ENCODE measurements around the gene CNGA1. TPM values are rescaled to one million over a fixed set of nuclear protein-coding genes. Genes with fewer than 3 reads are reported as not detected.
"Not testable (repeated sequence)": the region's sequence is repeated elsewhere in the genome, so short reads cannot be mapped to it uniquely, and the experiment has no call there.

Gene CNGA1
- total and polyA plus RNA-seq, 4 donors: 0.75 to 5.5 (median 1.6) TPM; not detected in 1

DNA sequence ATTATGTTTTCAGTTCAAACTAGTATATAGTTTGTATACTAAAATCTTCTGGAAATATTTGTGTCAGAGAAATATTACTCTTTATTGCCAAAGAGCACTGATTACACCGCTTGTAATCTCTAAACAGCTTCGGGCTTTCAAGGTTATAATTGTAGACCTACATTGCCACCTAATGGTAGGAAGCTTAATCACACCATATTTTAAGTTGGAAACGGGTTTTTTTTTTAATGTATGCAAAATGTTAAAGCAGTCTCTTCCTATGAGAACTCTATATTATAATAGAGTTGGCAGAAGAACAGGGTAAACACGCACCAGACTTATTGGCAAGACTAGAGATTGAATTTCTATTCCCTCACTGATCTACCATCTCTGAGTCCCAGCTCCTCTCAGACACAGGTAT, 82.6 kb downstream of the CNGA1 start:
- Histone ChIP-seq H3K36me3 (ENCODE audit: control insufficient read depth in 1 of 2, insufficient read depth in 2 of 2, low read length in 1 of 2) (no peaks in the 10 kb centered on the region), H3K27me3 (ENCODE audit: control insufficient read depth in 1 of 2, insufficient read depth in 2 of 2, low read length in 1 of 2) (no peaks in the 10 kb centered on the region), H3K27ac (ENCODE audit: low read depth in 1 of 2, low read length in 2 of 2) (no peak overlapping the region), H3K4me3 (ENCODE audit: low read length in 2 of 2) (no peak overlapping the region), H3K4me1 (ENCODE audit: control insufficient read depth in 1 of 2, insufficient read depth in 2 of 2, low read length in 2 of 2) (no peaks in the 10 kb centered on the region), H3K9me3 (ENCODE audit: control insufficient read depth, low read length) (no peaks in the 10 kb centered on the region)
- peak; percentile 73 for ATAC-seq (ENCODE audit: low FRiP score)
- intact Hi-C loops (cut with DNase I): loop anchor here (5.0 to 10.0 kb wide), 3 partner anchors 151 to 262 kb away; no protein-coding TSS in a partner anchor
- no peak for DNase-seq
- WGBS, 2 donors: 0 to 2% methylated on average over 4 of the region's 4 CpGs

- no peak for DNase-seq
- intact Hi-C loops (cut with DNase I): loop anchor here (5.0 to 10.0 kb wide), 3 partner anchors 154 to 259 kb away; no protein-coding TSS in a partner anchor
- Histone ChIP-seq H3K36me3 (ENCODE audit: control insufficient read depth in 1 of 2, insufficient read depth in 2 of 2, low read length in 1 of 2) (no peaks in the 10 kb centered on the region), H3K27ac (ENCODE audit: low read depth in 1 of 2, low read length in 2 of 2) (no peak overlapping the region), H3K9me3 (ENCODE audit: control insufficient read depth, low read length) (no peaks in the 10 kb centered on the region), H3K27me3 (ENCODE audit: control insufficient read depth in 1 of 2, insufficient read depth in 2 of 2, low read length in 1 of 2) (no peaks in the 10 kb centered on the region), H3K4me1 (ENCODE audit: control insufficient read depth in 1 of 2, insufficient read depth in 2 of 2, low read length in 2 of 2) (no peaks in the 10 kb centered on the region), H3K4me3 (ENCODE audit: low read length in 2 of 2) (no peak overlapping the region)
- no peak for ATAC-seq (ENCODE audit: low FRiP score)
- whole genome bisulfite sequencing, 2 donors: 4 to 6% methylated on average over 2 of the region's 2 CpGs
Measured at GRCh38 chr4:47930971-47931804, 85.3 kb downstream of the CNGA1 start.

DNA sequence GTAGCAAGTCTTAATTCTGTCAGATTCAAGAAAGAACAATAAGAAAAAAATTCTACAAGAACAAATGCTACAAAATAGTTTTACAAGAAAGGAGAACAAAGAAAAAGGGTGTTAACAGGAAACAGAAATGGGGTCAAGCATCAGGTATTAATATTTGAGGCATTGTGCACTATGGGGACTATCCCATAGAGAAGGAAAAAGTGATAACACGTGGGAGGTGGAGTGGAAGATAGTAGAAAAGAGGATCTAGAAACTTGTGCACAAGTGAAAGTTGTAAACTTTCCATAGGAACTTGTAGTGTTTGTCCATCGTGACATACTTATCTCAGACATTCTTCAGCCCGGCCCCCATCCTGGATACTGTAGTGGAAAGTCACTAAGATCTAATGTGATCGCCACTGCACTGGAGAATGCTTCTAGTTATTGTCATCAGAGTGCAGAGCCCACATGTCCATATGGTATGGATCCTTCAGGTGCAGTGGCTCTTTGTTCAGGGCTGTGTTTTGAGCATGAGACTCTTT, 86.7 kb downstream of the CNGA1 start:
- intact Hi-C loops (cut with DNase I): loop anchor here (5.0 to 10.0 kb wide), 4 partner anchors 153 to 257 kb away; no protein-coding TSS in a partner anchor
- no peaks in the 10 kb centered on the region for H3K27me3 ChIP-seq (ENCODE audit: control insufficient read depth in 1 of 2, insufficient read depth in 2 of 2, low read length in 1 of 2)
- no peaks in the 10 kb centered on the region for H3K36me3 ChIP-seq (ENCODE audit: control insufficient read depth in 1 of 2, insufficient read depth in 2 of 2, low read length in 1 of 2)
- no peak for ATAC-seq (ENCODE audit: low FRiP score)
- no peaks in the 10 kb centered on the region for H3K9me3 ChIP-seq (ENCODE audit: control insufficient read depth, low read length)
- H3K4me1 ChIP-seq (ENCODE audit: control insufficient read depth in 1 of 2, insufficient read depth in 2 of 2, low read length in 2 of 2): no peaks in the 10 kb centered on the region
- no peak overlapping the region for H3K27ac ChIP-seq (ENCODE audit: low read depth in 1 of 2, low read length in 2 of 2)
- WGBS, 2 donors: 64 to 74% methylated on average over 4 of the region's 4 CpGs
- H3K4me3 ChIP-seq (ENCODE audit: low read length in 2 of 2): no peak overlapping the region
- no peak for DNase-seq

- WGBS, 2 donors: 5 to 6% methylated on average over 15 of the region's 15 CpGs
- DNase-seq: peak in 1 of 2 donors; percentile 45
Measured at GRCh38 chr4:47926667-47927258, 89.7 kb downstream of the CNGA1 start.

GRCh38 chr4:47923261-47923608, 93.2 kb downstream of the CNGA1 start:
- ATAC-seq (ENCODE audit: low FRiP score); H3K27ac ChIP-seq (ENCODE audit: low read depth in 1 of 2, low read length in 2 of 2); H3K4me3 ChIP-seq (ENCODE audit: low read length in 2 of 2); intact Hi-C loops (cut with DNase I); H3K4me1 ChIP-seq (ENCODE audit: control insufficient read depth in 1 of 2, insufficient read depth in 2 of 2, low read length in 2 of 2); H3K9me3 ChIP-seq (ENCODE audit: control insufficient read depth, low read length); H3K27me3 ChIP-seq (ENCODE audit: control insufficient read depth in 1 of 2, insufficient read depth in 2 of 2, low read length in 1 of 2); H3K36me3 ChIP-seq (ENCODE audit: control insufficient read depth in 1 of 2, insufficient read depth in 2 of 2, low read length in 1 of 2); DNase-seq: not testable (repeated sequence)
- whole genome bisulfite sequencing, 2 donors: 73 to 79% methylated on average over 8 of the region's 8 CpGs

More at GRCh38 chr4:47926667-47927258, 89.7 kb downstream of the CNGA1 start:
- ATAC-seq (ENCODE audit: low FRiP score): peak; percentile 71
- Histone ChIP-seq H3K36me3 (ENCODE audit: control insufficient read depth in 1 of 2, insufficient read depth in 2 of 2, low read length in 1 of 2) (no peaks in the 10 kb centered on the region), H3K9me3 (ENCODE audit: control insufficient read depth, low read length) (no peaks in the 10 kb centered on the region), H3K27ac (ENCODE audit: low read depth in 1 of 2, low read length in 2 of 2) (no peak overlapping the region), H3K27me3 (ENCODE audit: control insufficient read depth in 1 of 2, insufficient read depth in 2 of 2, low read length in 1 of 2) (no peaks in the 10 kb centered on the region), H3K4me1 (ENCODE audit: control insufficient read depth in 1 of 2, insufficient read depth in 2 of 2, low read length in 2 of 2) (no peaks in the 10 kb centered on the region), H3K4me3 (ENCODE audit: low read length in 2 of 2) (no peak overlapping the region)
- intact Hi-C loops (cut with DNase I): loop anchor here in 1 of 2 donors (5.0 kb wide), 1 partner anchor 156 kb away; no protein-coding TSS in a partner anchor

GRCh38 chr4:47922436-47923260, 93.8 kb downstream of the CNGA1 start:
- H3K36me3 ChIP-seq (ENCODE audit: control insufficient read depth in 1 of 2, insufficient read depth in 2 of 2, low read length in 1 of 2); ATAC-seq (ENCODE audit: low FRiP score); H3K4me1 ChIP-seq (ENCODE audit: control insufficient read depth in 1 of 2, insufficient read depth in 2 of 2, low read length in 2 of 2); intact Hi-C loops (cut with DNase I); H3K9me3 ChIP-seq (ENCODE audit: control insufficient read depth, low read length); H3K4me3 ChIP-seq (ENCODE audit: low read length in 2 of 2); H3K27me3 ChIP-seq (ENCODE audit: control insufficient read depth in 1 of 2, insufficient read depth in 2 of 2, low read length in 1 of 2); H3K27ac ChIP-seq (ENCODE audit: low read depth in 1 of 2, low read length in 2 of 2); DNase-seq: not testable (repeated sequence)
- WGBS, 2 donors: 70 to 72% methylated on average over 17 of the region's 17 CpGs

GRCh38 chr4:47917163-47917562, 99.3 kb downstream of the CNGA1 start:
- not testable (repeated sequence) for ATAC-seq (ENCODE audit: low FRiP score); H3K4me3 ChIP-seq (ENCODE audit: low read length in 2 of 2); H3K9me3 ChIP-seq (ENCODE audit: control insufficient read depth, low read length); H3K27ac ChIP-seq (ENCODE audit: low read depth in 1 of 2, low read length in 2 of 2); H3K36me3 ChIP-seq (ENCODE audit: control insufficient read depth in 1 of 2, insufficient read depth in 2 of 2, low read length in 1 of 2); H3K4me1 ChIP-seq (ENCODE audit: control insufficient read depth in 1 of 2, insufficient read depth in 2 of 2, low read length in 2 of 2); H3K27me3 ChIP-seq (ENCODE audit: control insufficient read depth in 1 of 2, insufficient read depth in 2 of 2, low read length in 1 of 2); DNase-seq
- WGBS, 2 donors: 85 to 98% methylated on average over 1 of the region's 1 CpG
- intact Hi-C loops (cut with DNase I): loop anchor here in 1 of 2 donors (10.0 kb wide), 1 partner anchor 98 kb away; the partner anchor contains the start of genes CNGA1 and NIPAL1

GRCh38 chr4:47915378-47915777, 101.1 kb downstream of the CNGA1 start:
- Histone ChIP-seq H3K9me3 (ENCODE audit: control insufficient read depth, low read length) (no peaks in the 10 kb centered on the region), H3K27ac (ENCODE audit: low read depth in 1 of 2, low read length in 2 of 2) (no peak overlapping the region), H3K27me3 (ENCODE audit: control insufficient read depth in 1 of 2, insufficient read depth in 2 of 2, low read length in 1 of 2) (no peaks in the 10 kb centered on the region), H3K36me3 (ENCODE audit: control insufficient read depth in 1 of 2, insufficient read depth in 2 of 2, low read length in 1 of 2) (no peaks in the 10 kb centered on the region), H3K4me1 (ENCODE audit: control insufficient read depth in 1 of 2, insufficient read depth in 2 of 2, low read length in 2 of 2) (no peaks in the 10 kb centered on the region), H3K4me3 (ENCODE audit: low read length in 2 of 2) (no peak overlapping the region)
- 51 to 52% methylated on average over 3 of the region's 3 CpGs for WGBS, 2 donors
- ATAC-seq (ENCODE audit: low FRiP score) (no peak), DNase-seq (no peak)
- intact Hi-C loops (cut with DNase I): loop anchor here in 1 of 2 donors (10.0 kb wide), 1 partner anchor 99 kb away; the partner anchor contains the start of genes CNGA1 and NIPAL1
